HEK293 (cell line): ENCODE results near the gene RALGAPA2.

ENCODE experiments used
- KLF9 ChIP-seq: fragments of 450-650 bp; formaldehyde crosslinking; IDR thresholded peaks from 2 replicates; pipeline ENCODE4 v1.5.1; 2016; ENCODE audit warnings: missing biosample characterization, missing genetic modification characterization, low read depth
- ZNF121 ChIP-seq: fragments of 450-650 bp; formaldehyde crosslinking; IDR thresholded peaks from 2 replicates; pipeline ENCODE4 v1.5.1; 2016; ENCODE audit warnings: missing biosample characterization, missing genetic modification characterization
- ZNF704 ChIP-seq: fragments of 450-650 bp; formaldehyde crosslinking; IDR thresholded peaks from 2 replicates; pipeline ENCODE4 v1.5.1; 2016; ENCODE audit warnings: missing biosample characterization, missing genetic modification characterization
- TF ChIP-seq, protein P1 (sequence below): fragments of 450-650 bp; formaldehyde crosslinking; IDR thresholded peaks from 2 replicates; pipeline ENCODE4 v1.5.1; 2016; ENCODE audit warnings: missing biosample characterization, missing genetic modification characterization

DNA sequence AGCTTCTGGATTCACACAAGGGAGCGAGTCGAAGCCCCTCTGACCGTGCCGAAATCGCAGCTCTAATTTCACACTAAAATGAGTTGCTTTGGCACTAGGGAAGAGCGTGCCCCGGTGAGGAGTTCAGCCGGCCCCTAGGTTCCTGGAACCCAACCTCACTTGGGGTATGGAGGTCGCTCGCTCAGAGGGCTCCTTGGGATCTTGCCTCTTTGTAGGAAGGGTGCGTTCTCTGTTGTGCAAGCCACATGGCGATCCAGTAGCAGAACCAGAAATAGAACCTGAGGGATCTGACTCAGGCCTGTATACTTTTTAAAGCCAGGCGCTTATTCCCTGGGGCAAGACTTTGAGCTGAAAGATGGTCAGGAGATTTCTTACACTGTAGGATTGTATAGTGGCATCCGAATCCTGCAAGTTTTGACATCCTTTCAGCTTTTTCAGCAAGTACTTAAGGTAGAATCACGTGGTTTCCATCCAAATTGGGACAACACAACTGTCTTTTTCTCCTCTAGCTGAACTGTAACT lies 861 bp upstream of the RALGAPA2 start:
- no peak for TF ChIP-seq ZNF704 (tag by site-specific recombination)
- TF ChIP-seq, protein P1, sequence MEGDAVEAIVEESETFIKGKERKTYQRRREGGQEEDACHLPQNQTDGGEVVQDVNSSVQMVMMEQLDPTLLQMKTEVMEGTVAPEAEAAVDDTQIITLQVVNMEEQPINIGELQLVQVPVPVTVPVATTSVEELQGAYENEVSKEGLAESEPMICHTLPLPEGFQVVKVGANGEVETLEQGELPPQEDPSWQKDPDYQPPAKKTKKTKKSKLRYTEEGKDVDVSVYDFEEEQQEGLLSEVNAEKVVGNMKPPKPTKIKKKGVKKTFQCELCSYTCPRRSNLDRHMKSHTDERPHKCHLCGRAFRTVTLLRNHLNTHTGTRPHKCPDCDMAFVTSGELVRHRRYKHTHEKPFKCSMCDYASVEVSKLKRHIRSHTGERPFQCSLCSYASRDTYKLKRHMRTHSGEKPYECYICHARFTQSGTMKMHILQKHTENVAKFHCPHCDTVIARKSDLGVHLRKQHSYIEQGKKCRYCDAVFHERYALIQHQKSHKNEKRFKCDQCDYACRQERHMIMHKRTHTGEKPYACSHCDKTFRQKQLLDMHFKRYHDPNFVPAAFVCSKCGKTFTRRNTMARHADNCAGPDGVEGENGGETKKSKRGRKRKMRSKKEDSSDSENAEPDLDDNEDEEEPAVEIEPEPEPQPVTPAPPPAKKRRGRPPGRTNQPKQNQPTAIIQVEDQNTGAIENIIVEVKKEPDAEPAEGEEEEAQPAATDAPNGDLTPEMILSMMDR, result no peak
- no peak for TF ChIP-seq ZNF121
- TF ChIP-seq KLF9 (tag by site-specific recombination), result no peak
